GM18507 (cell line): Measurements from ENCODE around the gene GABARAP.

ENCODE experiments used
- DNase-seq: peaks from one replicate; pipeline ENCODE4 v3.0.0; 2011; ENCODE audit warnings: low read depth; ENCODE audit not compliant: insufficient read length; ENCODE audit errors: extremely low spot score
- FAIRE-seq: peaks from 2 replicates; lab custom pipeline; 2011; peaks lifted over from hg19 to GRCh38; lab: Jason Lieb, UNC

The GABARAP gene

DNA sequence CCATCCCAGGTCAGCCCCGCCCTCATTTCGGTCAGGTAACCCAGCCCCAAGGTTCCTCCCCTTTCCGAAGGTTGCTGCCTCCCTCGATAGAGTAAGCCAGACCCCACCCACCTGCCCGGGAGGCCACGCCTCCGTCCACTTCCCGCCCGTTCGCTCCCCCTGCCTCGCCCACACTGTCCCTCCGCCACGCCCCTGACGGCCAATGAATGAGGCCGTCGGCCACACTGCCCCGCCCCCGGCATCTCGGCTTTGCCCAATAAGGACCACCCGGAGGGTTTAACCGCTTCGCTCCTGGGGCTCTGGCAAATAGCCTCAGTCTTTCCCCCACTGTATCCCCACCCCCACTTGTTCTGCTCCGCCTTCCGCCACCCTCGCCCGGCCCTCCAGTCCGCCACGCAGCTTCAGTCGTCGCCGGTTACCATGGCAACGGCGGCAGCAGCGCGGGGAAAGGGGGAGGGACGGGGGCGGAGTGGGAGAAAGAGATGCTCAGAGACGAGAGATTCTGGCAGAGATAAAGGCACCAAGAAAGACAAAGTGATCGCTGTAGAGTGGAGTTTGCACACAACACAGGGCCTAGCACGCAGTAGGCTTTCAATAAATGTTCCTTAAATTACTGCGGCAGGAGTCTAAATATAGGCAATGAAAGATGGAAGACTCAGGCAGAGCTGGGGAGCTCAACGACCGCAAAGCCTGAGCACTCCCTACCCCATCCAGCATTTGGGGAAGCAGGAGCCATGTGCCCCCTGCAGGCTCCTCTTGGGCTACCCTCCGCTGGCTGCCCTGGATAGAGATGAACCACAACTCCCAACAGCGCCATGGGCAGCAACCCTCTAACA lies 27.7 kb downstream of the GABARAP start:
- peak; percentile 100 for FAIRE-seq

DNA sequence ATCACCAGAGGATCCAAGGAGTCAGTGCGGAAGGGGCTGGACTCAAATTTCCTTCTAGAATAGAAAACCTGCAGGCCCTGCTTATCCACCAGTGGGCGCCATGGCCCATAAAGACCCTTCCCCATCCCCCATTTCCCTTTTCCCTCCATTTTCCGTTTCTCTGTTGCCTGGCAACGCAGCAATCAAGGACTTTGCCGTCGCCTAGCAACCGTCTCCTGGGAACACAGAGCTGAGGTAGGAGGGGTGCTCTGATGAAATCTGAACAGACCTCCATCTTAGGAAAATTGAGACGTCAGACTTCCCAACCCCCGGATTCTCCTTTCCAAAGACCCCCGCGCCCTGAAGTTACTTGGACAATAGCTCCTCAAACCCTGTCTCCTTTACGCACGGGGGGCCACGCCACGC lies 28.4 kb downstream of the GABARAP start:
- DNase-seq = no peak
- FAIRE-seq = no peak

More for the DNA sequence above, 27.7 kb downstream of the GABARAP start:
- DNase-seq = peak; percentile 96

DNA sequence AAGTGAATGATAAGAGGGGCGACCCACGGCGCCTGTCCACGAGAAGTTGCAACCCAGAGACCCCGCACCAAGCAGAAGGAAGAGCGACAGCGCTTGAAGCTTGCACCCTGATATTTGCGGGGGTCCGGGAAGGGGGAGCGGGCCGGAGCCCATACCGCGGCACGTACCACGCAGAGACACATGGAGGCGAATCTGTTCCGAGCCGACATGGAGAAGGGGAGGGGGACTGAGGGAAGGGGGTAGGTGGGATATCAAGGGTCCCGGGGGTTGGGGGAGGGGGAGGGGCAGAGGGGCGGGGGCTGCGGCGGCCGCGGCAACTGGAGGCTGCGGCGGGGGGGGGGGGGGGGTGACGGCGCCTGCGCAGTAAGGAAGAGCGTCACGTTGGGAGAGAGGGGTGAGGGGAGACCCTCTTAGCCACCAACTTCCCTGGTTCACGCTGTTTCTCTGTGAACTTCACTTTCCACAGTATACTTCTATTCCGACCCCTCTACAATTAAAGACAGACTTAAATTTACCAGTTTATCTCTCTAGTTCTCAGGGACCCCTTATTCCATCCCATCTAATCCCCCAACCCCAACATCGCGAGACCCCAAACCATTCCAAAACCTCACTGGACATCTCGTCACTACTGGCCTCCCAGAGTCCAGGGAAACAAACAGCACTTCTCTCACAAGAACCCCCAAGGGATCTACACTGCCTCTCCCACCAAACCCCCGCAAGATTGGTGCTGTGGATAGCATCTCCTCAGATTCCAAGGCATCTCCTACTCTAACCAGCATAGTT lies 30.6 kb downstream of the GABARAP start:
- no peak for FAIRE-seq
- DNase-seq = no peak

DNA sequence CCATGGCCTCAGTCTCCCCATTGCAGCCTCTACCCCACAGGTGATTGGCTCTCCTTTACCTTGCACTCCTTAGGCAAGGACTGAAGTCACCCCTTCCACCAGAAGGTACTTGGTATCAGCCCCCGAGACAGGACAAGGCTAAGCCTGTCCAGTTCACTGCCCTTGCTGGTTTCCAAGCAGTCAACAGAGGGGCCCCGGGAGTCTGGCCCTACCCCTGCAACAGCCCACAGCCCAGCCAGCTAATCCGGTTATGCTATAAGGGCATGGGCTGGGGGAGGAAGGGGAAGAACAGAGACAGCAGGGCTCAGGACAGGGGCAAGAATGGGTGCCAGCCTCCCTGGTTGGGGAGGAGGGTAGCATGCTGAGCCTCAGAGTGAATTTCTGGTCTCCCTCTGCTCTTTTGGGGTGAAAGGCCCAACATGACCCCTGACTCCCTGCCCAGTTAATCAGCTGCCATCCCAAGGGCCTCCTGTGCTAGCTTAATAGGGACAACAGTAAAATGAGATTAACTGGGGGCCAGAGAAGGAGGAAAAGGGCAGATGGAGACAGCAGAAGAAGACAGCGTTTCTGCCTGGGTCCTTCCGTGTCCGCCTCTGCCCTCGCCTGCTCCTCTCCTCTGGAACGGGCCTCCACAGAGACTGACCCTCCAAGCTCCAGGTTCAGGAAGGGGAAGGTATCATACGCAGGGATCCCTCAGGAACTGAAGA lies 33.3 kb downstream of the GABARAP start:
- no peak for DNase-seq
- no peak for FAIRE-seq

DNA sequence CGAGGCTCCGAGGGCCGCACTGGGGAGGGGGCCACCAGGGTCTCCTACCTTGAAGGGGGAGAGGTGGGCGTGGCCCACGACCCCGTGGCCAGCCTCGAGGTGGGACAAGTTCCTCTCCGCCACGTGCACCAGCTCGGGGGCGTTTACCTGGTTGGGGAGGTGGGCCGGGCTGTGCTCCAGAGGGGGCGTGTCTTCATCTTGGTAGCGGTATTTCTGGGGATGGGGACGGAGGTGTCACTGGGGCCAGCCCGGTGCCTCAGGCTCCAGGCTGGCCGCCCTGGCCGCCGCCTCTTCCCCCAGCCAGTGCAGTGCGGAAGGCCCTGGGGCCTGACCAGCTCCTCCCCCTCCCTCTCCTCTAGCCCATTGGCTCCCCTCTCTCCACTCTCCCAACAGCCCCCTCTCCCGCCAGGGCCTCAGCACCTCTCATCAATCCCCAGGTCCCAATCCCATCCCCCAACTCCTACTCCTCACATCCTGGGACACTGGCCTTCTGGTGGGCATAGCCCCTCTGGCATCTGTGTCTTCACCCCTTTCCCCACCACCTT lies 34.1 kb downstream of the GABARAP start:
- FAIRE-seq (no peak), DNase-seq (no peak)

DNA sequence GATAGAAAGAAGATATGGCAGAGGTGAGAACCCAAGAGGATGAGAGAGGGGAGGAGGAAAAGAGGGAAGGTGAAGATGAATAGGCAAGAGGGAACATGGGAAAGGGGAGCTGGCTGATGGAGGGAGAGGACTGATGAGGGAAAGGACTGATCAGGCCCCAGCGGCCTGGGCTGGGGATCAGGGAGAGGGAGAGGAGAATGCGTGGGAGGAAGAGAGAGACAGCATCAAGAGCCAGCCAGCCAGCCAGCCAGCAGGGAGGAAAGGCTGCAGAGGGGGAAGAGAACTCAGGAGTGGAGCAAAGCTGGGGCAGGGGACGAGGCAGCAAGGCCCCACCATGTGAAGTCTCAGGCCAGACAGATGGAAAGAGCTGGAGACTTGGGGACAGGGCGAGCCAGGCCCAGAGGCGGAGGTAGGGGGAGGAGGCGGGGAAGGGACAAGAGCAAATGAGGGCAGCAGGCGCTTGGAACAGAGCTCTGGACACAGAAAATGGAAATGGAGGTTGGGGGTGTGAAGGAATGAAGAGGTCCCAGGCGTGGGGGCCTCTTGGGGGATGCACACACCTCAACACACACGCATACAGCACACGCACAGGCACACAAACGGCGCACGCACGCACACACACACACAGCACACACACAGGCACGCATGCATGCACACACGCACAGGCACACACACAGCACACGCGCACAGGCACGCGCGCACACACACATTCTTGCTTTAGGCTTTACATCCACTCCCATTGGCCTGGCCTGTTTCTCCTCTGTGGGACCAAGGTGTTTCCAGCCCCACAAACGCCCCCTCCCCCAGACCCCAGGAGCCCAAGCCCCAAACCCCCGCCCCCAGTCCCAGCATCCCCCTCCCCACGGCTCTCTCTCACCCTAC lies 34.9 kb downstream of the GABARAP start:
- no peak for FAIRE-seq
- DNase-seq = no peak

DNA sequence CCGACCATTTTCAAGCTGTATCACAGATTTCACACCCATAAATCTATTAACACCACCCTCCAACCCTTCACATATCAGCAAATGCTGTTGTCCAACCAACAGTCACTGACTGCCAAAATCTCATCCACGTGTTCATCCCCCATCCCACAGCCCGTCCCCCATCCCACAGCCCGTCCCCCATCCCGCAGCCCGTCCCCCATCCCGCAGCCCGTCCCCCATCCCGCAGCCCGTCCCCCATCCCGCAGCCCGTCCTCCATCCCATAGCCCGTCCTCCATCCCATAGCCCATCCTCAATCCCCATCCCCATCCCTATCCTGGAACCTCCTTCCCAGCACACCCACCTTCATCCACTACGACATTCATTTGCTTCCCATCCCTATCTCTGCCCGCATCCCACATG lies 36.7 kb downstream of the GABARAP start:
- DNase-seq (no peak), FAIRE-seq (no peak)

DNA sequence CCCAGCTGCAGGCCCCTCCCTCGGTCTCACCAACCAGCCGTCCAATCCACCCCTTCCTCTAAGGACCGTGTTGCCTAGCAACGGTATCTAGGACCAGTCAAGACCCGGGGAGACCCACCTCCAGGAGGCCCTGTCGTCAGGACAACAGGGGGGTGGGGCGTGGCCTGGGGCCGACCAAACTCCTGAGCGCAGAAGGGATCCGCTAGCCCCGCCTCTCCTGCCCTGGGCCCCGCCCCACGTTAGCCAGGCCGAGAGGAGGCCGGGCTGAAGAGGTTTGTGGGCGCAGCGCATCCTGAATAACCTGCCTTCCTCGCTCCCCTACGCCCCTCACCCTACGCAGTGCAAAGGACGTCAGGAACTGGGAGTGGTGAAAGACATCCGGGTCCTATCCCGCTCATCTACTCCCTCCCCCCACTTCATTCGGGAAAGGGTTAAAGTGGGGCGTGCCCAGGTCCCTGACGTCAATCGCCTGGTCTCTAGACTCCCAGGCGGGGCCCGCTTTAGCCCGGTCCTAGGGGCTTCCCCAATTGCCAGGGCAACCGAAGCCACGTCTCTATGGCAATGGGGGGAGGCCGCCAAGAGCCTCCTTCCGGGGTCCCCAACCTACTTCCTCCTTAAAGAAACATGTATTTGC lies 37.3 kb downstream of the GABARAP start:
- FAIRE-seq (peak; percentile 96), DNase-seq (peak; percentile 94)

DNA sequence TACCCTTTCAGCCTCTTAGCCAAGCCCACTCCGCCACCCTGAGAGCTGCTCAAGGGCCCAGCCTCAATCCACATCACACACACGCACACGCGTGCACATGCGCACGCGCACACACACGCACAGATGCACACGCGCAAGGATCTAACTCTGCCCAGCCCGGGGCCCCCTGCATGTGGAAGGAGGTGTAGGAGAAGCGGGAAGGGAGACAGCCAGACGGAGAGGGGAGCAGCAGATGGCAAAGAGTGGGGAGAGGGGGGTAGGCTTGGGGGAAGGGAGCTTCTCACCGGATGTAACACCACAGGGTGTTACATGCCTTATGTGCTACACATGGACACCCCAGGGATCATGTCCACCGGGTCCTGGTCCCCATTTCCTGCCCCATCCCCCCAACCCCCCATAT lies 37.9 kb downstream of the GABARAP start:
- FAIRE-seq (no peak), DNase-seq (no peak)

DNA sequence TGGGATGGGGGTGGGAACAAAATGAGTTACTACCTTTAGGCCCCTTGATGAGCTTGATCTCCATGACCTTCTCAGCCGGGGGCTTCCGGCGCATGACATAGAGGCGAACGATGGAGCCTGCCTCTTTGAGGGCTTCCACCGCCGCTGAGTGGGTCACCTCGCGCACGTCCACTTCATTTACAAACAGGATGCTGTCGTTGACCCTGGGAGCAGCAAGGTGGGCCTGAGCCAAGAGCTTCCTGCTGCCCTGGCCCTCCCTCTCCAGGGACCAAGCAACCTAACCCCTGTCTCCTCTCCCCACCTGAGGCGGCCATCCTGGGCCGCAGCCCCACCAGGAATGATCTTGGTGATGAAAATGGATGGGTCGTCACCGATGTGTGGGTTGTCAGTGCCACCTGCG lies 38.9 kb downstream of the GABARAP start:
- DNase-seq (no peak), FAIRE-seq (no peak)

DNA sequence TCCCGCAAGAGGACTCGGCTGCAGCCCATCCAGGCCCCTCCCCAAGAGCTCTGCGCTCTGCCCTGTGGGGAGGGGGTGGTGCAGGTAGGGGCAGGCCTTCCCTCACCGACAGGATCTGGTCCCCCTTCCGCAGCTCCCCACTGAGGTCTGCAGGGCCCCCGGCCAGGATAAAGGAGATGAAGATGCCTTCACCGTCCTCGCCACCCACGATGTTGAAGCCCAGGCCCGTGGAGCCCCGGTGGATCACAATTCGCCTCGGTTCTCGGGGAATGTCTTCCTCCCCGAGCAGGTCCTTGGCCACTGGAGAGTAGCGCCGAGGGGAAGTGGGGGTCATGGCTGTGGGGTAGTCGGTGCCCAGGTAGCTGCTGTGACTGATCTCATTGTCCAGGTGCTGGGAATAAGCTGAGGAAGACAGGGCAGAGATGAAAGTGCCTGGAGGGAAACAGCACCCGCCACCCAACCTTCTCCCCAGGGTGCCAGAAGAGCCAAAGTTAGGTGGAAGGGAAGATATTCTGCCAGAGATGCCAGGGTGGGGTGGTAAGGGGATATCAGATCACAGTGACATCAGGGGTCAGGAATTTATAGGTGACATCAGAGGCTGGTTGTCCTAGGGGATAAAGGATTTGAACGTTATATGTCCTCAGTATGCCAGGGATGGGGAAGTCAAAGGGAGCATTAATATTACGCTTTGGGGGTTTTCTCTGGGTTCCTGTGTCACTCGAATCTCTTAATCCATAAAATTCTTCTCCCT lies 45.4 kb downstream of the GABARAP start:
- DNase-seq = no peak
- no peak for FAIRE-seq

DNA sequence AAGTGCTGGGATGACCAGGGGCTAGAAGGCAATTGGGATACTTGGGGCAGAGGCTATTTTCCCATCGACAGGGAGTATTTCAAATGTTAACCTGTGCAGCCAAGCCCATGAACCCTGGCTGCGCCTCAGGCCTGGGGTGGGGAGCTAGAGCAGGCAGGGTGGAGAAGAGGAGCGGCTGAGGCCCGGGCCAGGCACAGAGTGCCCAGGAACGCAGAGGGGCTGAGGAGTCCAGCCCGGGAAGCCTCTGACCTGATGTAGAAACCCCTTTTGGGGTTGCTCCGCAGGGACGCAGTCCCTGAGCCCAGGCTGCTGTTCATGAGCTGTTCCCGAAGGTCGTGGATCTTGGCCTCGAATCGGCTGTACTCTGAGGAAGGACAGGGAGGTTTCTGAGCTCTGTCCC lies 46.3 kb downstream of the GABARAP start:
- DNase-seq (no peak), FAIRE-seq (no peak)

DNA sequence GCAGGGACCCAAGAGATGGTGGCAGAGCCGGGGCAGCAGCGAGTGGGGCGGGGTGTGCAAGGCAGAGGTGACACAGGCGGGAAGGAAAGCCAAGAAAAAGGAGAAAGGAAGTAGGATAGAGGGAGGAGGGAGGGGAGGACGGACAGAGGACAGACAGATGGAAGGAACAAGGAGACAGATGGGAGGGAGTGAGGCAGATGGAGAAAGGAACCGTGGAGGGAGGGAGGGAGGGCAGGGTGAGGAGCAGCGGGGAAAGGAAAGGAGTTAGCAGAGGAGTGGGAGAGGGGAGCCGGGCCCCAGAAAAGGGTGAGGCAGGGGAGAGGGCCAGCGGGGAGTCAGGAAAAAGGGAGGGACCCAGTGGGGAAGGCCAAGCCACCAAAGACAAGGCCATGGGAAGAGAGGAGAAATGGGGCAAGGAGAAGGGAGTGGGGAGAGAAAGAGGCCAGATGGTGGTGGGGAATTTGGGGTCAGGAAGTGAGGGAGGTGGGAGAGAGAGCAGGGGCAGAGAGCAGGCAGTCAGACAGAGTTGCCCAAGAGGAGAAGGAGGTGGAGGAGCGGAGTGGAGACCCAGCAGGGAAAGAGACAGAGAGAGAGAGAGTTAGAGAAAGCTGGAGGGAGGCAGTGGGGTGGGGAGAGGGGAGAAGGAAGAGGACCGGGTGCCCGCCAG lies 49.8 kb downstream of the GABARAP start:
- DNase-seq (no peak), FAIRE-seq (no peak)

DNA sequence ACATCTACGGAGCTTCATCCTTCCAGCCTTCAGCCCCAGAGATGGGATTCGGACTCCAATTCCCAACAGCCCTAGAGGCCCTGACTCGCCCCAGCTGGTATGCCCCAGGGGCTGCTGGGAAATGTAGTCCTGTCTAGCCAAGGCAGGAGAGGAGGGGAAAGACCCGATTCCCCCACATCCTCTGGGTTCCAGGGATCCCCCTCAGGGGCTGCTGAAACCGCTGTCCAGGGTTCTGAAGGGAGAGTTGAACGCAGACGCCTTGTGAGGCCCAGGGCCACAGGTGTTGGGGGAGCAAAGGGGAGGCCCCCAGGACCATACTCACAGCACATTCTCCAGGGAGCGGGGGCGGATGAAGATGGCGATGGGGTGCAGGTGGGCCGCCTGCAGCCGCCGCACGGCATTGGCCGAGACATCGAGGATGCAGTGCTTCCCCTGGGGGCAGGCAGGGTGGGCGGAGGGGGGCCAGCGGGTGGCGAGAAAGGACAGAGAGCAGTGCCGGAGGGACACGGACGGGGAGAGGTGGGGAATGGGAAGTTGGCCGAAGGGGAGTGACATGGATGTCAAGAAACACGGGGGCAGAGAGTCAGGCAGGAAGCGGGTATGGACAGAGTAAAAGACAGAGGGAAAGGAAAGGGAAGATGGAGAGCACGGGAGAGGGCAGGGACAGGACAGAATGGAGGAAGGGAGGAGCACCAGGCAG lies 50.5 kb downstream of the GABARAP start:
- FAIRE-seq (no peak), DNase-seq (peak; percentile 25)

DNA sequence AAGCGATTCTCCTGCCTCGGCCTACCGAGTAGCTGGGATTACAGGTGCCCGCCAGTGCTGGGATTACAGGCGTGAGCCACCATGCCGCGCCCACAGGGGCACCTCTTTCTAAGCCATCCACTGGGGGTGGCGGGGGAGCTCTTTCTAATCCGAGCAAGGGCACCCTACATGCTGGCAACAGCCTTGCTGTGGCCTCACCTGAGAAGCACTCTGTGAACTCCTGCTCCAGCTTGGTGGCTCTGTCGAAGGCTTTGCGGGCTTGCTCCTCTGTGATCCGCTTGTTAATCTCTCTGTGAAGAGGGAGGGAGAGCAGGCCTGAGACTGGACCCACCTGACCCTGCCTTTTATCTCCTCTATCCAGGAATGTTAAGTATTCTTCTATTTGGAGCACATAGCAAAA lies 51.2 kb downstream of the GABARAP start:
- FAIRE-seq = no peak
- no peak for DNase-seq

DNA sequence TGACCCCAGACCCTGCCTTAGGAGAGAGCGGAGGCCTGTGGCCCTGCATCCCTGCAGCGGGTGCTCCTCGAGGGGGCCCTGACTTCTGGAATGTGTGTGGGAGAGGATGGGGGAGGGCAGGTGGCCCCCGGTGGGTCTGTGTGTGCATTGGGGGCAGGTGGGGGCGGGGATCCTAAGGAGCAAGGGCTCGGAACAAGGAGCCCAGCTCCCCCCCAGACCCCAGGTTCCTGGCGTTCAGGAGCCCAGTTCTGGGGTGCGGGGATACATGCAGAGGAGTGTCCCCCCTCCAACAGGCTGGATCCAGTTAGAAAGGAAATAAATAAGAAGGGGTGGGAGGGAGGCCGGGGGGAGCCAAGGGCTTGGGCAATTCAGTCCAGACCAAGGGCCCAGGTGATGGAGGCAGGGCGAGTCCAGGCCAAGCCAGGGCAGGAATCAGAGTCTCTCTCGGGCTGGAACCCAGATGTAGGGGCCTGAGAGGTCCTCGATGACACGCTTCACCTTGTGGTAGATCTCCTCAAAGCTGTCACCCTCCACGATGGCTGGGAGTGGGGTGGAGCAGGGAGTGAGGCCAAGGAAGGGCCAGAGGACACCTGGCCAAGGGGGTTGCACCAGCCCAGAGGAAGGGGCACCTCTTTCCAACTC lies 51.9 kb downstream of the GABARAP start:
- no peak for FAIRE-seq
- no peak for DNase-seq
